Upper lobe of left lung (tissue), 4 donors: ENCODE measurements around the gene APOA4.

Experiments
- CTCF ChIP-seq, 6 experiments: fragments of 450-650 bp in 4 of 6; fragments of 200-600 bp in 2 of 6; sonication (generic) in 2 of 6; IDR thresholded peaks; one replicate each; pipeline ENCODE4 v1.5.1; 2016 to 2019; ENCODE audit warnings: antibody characterized with exemption in 6 of 6
- POLR2AphosphoS5 ChIP-seq, 2 donors: sonication (generic); formaldehyde crosslinking; IDR thresholded peaks; one replicate each; pipeline ENCODE4 v1.5.1; 2017; ENCODE audit warnings: antibody characterized with exemption in 2 of 2

- TF ChIP-seq CTCF (IDR thresholded peaks at IDR 0.05): no peak
- TF ChIP-seq POLR2AphosphoS5 (IDR thresholded peaks at IDR 0.05): peak; percentile 36 to 42
Observed at GRCh38 chr11:116808262-116809175, 14.6 kb downstream of the APOA4 start.
